Suprapubic skin (tissue), 3 donors: ENCODE measurements around the gene TNFRSF11A.

ENCODE experiments used
- POLR2A ChIP-seq, 2 donors: fragments of 450-650 bp; IDR thresholded peaks; one replicate each; pipeline ENCODE4 v1.6.1; 2017; ENCODE audit warnings: antibody characterized with exemption in 2 of 2, mild to moderate bottlenecking in 2 of 2, moderate library complexity in 2 of 2
- TF ChIP-seq, protein P1 (sequence below), 2 donors: fragments of 200-600 bp in 1 of 2; fragments of 450-650 bp in 1 of 2; sonication (generic) in 1 of 2; IDR thresholded peaks; one replicate each; pipeline ENCODE4 v1.5.1; 2016 to 2019; ENCODE audit warnings: antibody characterized with exemption in 2 of 2, mild to moderate bottlenecking in 1 of 2, moderate library complexity in 1 of 2

DNA sequence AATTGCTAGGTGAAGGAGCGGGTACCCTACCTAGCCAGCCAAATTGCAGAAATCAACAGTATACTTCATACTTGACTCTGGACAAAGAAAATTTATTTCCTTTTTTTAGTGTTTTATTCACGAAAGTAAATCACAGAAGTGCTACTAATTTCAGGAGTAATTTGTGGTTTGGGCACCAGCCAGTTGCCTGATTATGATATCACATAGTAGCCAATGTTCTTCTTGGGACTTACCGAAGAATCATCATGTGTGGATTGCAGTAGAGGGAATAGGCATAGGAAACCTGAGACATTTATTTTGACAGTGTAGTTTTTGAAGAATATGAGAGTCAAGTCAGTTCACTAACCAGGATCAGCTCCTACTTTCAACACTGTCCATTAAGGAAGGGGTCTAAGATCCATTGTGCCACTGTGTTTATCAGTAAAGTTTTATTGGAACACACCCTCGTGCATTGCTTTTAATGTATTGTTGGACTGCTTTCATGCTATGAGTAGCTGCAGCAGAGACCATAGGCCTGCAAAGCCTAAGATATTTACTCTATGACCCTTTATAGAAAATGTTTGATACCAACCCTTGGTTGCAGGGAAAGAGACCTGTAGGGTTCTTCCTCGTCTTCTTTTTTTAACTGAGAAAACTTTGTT lies 32.1 kb downstream of the TNFRSF11A start:
- TF ChIP-seq, protein P1, sequence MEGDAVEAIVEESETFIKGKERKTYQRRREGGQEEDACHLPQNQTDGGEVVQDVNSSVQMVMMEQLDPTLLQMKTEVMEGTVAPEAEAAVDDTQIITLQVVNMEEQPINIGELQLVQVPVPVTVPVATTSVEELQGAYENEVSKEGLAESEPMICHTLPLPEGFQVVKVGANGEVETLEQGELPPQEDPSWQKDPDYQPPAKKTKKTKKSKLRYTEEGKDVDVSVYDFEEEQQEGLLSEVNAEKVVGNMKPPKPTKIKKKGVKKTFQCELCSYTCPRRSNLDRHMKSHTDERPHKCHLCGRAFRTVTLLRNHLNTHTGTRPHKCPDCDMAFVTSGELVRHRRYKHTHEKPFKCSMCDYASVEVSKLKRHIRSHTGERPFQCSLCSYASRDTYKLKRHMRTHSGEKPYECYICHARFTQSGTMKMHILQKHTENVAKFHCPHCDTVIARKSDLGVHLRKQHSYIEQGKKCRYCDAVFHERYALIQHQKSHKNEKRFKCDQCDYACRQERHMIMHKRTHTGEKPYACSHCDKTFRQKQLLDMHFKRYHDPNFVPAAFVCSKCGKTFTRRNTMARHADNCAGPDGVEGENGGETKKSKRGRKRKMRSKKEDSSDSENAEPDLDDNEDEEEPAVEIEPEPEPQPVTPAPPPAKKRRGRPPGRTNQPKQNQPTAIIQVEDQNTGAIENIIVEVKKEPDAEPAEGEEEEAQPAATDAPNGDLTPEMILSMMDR (IDR thresholded peaks at IDR 0.05), result no peak
- no peak for TF ChIP-seq POLR2A (IDR thresholded peaks at IDR 0.05)
